Common myeloid progenitor, CD34-positive (primary cell): ENCODE measurements around the gene AMMECR1L.
"Not testable (repeated sequence)": the region's sequence is repeated elsewhere in the genome, so short reads cannot be mapped to it uniquely, and the experiment has no call there.

Experiments
- CTCF ChIA-PET: fragments of 350-600 bp; sonication (Branson Sonifier 250); formaldehyde crosslinking; loops from one replicate; lab custom pipeline; 2021; ENCODE audit warnings: antibody characterized with exemption; lab: Charles Lee
- POLR2A ChIA-PET: fragments of 350-600 bp; sonication (Branson Sonifier 250); formaldehyde crosslinking; loops from one replicate; lab custom pipeline; 2021; ENCODE audit warnings: antibody characterized with exemption; lab: Charles Lee
- DNase-seq, 3 donors: peaks; one replicate each; pipeline versions ENCODE4 v3.0.0 to v3.0.0-alpha.2; 2013
- H3K27ac ChIP-seq, 2 experiments: 1 replicate in 1 of 2; 2 replicates in 1 of 2; pipeline ENCODE4 v1.7.0; 2013; ENCODE audit warnings: inconsistent platforms in 2 of 2, low read length in 2 of 2, mild to moderate bottlenecking in 2 of 2, low read depth in 1 of 2, moderate library complexity in 1 of 2; ENCODE audit not compliant: severe bottlenecking in 2 of 2, insufficient read depth in 1 of 2, poor library complexity in 1 of 2
- H3K27me3 ChIP-seq, 5 experiments: replicated peaks in 2 of 5; 1 replicate in 3 of 5; 2 replicates in 2 of 5; pipeline versions ENCODE4 v1.6.1 to v1.7.0; 2013; ENCODE audit warnings: low read length in 4 of 5, mild to moderate bottlenecking in 2 of 5, moderate library complexity in 2 of 5, inconsistent platforms in 1 of 5; ENCODE audit not compliant: insufficient read depth in 5 of 5, control insufficient read depth in 4 of 5
- H3K36me3 ChIP-seq, 4 experiments: 1 replicate in 2 of 4; 2 replicates in 2 of 4; pipeline versions ENCODE4 v1.6.1 to v1.7.0; 2013; ENCODE audit warnings: low read length in 3 of 4, control low read depth in 1 of 4, mild to moderate bottlenecking in 1 of 4; ENCODE audit not compliant: control insufficient read depth in 4 of 4, insufficient read depth in 4 of 4
- H3K4me1 ChIP-seq, 4 experiments: 1 replicate in 3 of 4; 2 replicates in 1 of 4; pipeline versions ENCODE4 v1.6.1 to v1.7.1; 2013; ENCODE audit warnings: low read length in 3 of 4, mild to moderate bottlenecking in 3 of 4, control low read depth in 1 of 4, inconsistent platforms in 1 of 4, moderate library complexity in 1 of 4; ENCODE audit not compliant: control insufficient read depth in 4 of 4, insufficient read depth in 4 of 4; ENCODE audit errors: control extremely low read depth in 1 of 4
- H3K4me3 ChIP-seq, 7 experiments: 1 replicate in 4 of 7; 2 replicates in 3 of 7; pipeline versions ENCODE4 v1.5.1 to v1.7.0; 2013; ENCODE audit warnings: mild to moderate bottlenecking in 7 of 7, low read length in 6 of 7, moderate library complexity in 6 of 7, inconsistent platforms in 2 of 7, low read depth in 2 of 7, control low read depth in 1 of 7; ENCODE audit not compliant: insufficient read depth in 4 of 7, control insufficient read depth in 1 of 7; ENCODE audit errors: extremely low read depth in 1 of 7
- H3K9me3 ChIP-seq, 5 experiments: 1 replicate in 4 of 5; 2 replicates in 1 of 5; pipeline versions ENCODE4 v1.6.1 to v1.7.1; 2013; ENCODE audit warnings: low read length in 4 of 5, mild to moderate bottlenecking in 2 of 5, inconsistent platforms in 1 of 5, low read depth in 1 of 5, moderate library complexity in 1 of 5; ENCODE audit not compliant: control insufficient read depth in 4 of 5, insufficient read depth in 2 of 5; ENCODE audit errors: control extremely low read depth in 1 of 5
- WGBS: methylation state at CpG from one replicate; pipeline ENCODE4 v1.1.5; 2013; ENCODE audit not compliant: insufficient coverage; 5-methylcytosine and 5-hydroxymethylcytosine counted together

Gene AMMECR1L

DNA sequence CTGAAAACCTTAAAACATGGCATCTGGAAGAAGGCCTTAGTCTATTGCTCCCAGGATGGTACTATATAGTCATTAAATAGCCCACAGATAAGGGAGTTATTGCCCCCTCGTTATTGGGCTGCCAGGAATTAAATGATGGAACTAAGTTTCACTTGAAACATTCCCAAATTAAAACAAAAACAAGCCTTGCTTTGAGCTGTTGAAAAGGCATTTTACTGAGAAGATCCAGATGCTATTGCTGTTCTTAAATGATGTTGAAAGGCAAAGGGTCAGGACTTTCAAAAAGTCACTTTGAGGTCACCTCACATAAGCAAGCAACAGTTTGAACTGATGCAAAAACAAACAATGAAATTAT is 2.0 kb upstream of the AMMECR1L start:
- H3K9me3 ChIP-seq: no peaks in the 10 kb centered on the region
- peaks cover 0 to 10% (median under 1%) of the 10 kb centered on the region in 4 experiments for H3K36me3 ChIP-seq
- H3K27me3 ChIP-seq: no peaks in the 10 kb centered on the region
- ChIA-PET CTCF (no interaction called here), POLR2A (no interaction called here)
- H3K4me3 ChIP-seq: peak overlapping the region in 2 of 7 experiments; percentile 57 to 69
- no CpG with 5 or more reads among the region's 1 CpG for WGBS
- H3K4me1 ChIP-seq: peaks cover 14 to 36% (median 22%) of the 10 kb centered on the region in 4 experiments
- H3K27ac ChIP-seq: peak overlapping the region; percentile 20 to 74
- DNase-seq: no peak

DNA sequence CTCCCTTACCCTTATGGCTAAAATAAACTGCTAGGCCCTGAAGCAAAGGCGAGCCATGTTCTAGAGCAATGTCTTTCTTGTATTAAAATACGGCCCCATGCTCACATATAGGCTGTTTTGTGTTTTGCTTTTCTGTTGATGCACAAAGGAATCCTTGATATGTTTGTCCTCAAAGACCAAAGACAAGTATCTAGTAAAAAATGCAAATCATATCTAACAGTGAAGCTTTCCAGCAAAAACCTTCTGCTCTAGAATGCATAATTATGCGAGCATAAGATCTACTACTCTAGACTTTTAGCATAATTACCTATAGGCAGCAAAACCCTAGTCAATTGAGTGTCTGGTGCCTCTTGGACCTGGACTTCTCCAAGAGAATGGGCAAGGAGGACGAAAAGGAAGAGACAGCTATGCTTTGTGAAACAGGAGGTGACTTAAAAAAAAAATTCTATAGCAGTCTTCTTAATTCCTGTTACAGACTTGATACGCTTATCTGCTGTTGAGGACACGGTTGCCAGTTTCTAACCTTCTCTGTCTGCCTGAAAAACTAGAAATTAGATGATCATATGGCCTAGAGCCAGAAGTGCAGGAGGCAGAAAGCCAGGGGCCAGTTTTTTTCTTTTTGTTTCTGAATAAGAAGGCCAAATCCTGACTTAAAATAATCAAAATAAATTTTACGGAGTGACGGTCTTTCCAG is 1.5 kb upstream of the AMMECR1L start:
- DNase-seq: peak in 1 of 3 donors; percentile 21
- H3K9me3 ChIP-seq: no peaks in the 10 kb centered on the region
- WGBS: 31% methylated on average over 3 of the region's 8 CpGs
- ChIA-PET POLR2A (no interaction called here), CTCF (interaction anchor here (1.1 kb wide), 1 partner anchor 10 kb away, joined by 3 read pairs; no protein-coding TSS in a partner anchor)
- peak overlapping the region in 6 of 7 experiments; percentile 24 to 70 (median 61) for H3K4me3 ChIP-seq
- peaks cover 0 to 12% (median 5%) of the 10 kb centered on the region in 4 experiments for H3K36me3 ChIP-seq
- H3K4me1 ChIP-seq: peaks cover 14 to 36% (median 22%) of the 10 kb centered on the region in 4 experiments
- H3K27me3 ChIP-seq: no peaks in the 10 kb centered on the region
- H3K27ac ChIP-seq: peak overlapping the region; percentile 20 to 74

DNA sequence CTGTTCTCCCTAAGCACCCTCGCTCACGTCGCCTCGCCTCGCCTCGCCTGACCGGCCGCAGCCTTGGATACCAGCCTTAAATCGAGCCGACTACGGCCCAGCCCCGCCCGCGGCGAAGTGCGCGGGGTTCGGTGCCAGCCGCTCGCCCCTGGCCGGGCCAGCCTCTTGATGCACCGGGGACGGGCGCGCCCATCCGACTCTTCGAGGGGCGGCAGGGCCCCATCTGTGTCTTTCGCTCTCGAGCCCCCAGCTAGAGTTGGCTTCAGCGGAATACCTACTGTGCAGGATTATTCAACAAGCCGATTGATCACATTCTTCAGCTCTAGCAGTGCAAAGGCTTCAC is 808 bp upstream of the AMMECR1L start:
- Histone ChIP-seq H3K36me3 (peaks cover 0 to 17% (median 9%) of the 10 kb centered on the region in 4 experiments), H3K27ac (peak overlapping the region in 1 of 2 experiments; percentile 64), H3K4me3 (peak overlapping the region; percentile 46 to 74 (median 69)), H3K4me1 (peaks cover 14 to 30% (median 21%) of the 10 kb centered on the region in 4 experiments)
- WGBS: no CpG with 5 or more reads among the region's 32 CpGs
- POLR2A ChIA-PET, H3K27me3 ChIP-seq, H3K9me3 ChIP-seq: not testable (repeated sequence)
- CTCF ChIA-PET: interaction anchor here (1.1 kb wide), 1 partner anchor 11 kb away, joined by 3 read pairs; no protein-coding TSS in a partner anchor
- peak in 1 of 3 donors; percentile 35 for DNase-seq

DNA sequence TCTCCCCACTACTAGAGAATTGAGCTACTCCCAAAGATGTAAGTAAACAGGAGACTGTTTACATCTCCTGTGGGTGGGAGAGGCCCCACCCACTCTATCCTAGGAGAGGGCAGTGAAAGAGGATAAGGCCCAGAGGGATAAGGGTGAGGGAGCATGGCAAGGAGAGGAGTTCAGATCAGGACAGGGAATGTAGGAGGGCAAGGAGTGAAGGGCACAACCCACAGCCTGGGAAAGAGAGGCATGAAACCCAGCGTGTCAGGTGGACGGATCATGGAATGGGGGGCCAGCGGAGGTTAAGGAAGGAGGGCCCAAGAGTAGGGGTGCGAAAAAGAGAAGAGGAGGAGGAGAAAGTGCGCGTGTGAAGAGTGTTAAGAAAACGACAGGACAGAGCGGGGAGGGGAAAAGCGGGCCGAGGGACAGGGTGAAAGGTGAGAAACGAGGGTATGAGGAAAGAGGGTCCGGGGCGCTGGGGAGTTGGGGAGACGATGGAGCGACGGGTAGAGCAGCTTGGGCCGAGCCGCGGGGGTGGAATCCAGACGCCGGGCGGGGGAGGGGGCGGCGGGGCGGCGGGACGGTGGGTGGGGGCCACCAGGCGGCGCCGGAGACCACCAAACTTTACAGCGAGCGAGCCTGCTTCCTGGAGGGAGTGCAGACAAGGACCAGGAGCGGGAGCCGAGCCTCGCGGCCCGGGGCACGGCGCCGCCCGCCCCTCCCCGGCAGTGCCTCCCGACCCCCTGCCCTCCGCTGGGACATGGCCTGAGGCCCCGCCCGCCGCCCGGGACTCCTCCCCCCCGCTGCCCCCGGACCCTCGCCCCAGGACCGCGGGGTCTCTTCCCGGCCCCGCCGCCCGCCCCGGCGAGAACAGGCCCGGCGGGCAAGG is 655 bp downstream of the AMMECR1L start:
- H3K27me3 ChIP-seq, POLR2A ChIA-PET, H3K9me3 ChIP-seq: not testable (repeated sequence)
- H3K4me3 ChIP-seq: peak overlapping the region; percentile 46 to 78 (median 59)
- 0% methylated on average over 7 of the region's 61 CpGs for WGBS
- H3K4me1 ChIP-seq: peaks cover 14 to 27% (median 21%) of the 10 kb centered on the region in 4 experiments
- H3K27ac ChIP-seq: peak overlapping the region in 1 of 2 experiments; percentile 64
- CTCF ChIA-PET: interaction anchor here (0.5 to 1.5 kb wide), 4 partner anchors 10 to 341 kb away, joined by 3 to 8 read pairs (median 3); no protein-coding TSS in a partner anchor
- peaks cover 3 to 26% (median 23%) of the 10 kb centered on the region in 4 experiments for H3K36me3 ChIP-seq
- DNase-seq: peak in 2 of 3 donors; percentile 45

DNA sequence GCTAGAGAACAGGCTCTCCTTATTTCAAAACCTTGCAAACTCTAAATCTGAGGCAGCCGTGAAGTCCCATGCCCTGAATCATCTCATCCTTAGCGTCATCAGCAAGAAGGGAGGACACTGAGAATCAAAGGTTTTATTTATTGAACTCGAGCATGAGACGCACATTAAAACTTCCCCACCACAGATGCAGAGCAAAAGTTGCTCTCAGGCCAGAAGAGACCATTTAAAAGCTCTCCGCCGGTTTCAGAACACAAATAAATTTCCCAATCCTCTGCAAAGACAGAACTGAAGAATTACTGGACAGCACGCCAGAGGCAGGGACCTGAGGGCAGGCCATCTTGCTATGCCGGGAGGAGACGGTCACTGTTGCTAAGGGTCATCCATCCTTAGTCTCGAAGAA is 1.3 kb downstream of the AMMECR1L start:
- ChIA-PET CTCF (interaction anchor here (0.6 to 1.5 kb wide), 5 partner anchors 9 to 290 kb away, joined by 3 to 8 read pairs (median 3); no protein-coding TSS in a partner anchor), POLR2A (no interaction called here)
- DNase-seq: no peak
- Histone ChIP-seq H3K9me3 (no peaks in the 10 kb centered on the region), H3K4me3 (peak overlapping the region in 6 of 7 experiments; percentile 55 to 78 (median 59)), H3K36me3 (peaks cover 3 to 32% (median 27%) of the 10 kb centered on the region in 4 experiments), H3K4me1 (peaks cover 14 to 27% (median 21%) of the 10 kb centered on the region in 4 experiments), H3K27me3 (no peaks in the 10 kb centered on the region), H3K27ac (peak overlapping the region in 1 of 2 experiments; percentile 64)
- WGBS: 79% methylated on average over 7 of the region's 10 CpGs

DNA sequence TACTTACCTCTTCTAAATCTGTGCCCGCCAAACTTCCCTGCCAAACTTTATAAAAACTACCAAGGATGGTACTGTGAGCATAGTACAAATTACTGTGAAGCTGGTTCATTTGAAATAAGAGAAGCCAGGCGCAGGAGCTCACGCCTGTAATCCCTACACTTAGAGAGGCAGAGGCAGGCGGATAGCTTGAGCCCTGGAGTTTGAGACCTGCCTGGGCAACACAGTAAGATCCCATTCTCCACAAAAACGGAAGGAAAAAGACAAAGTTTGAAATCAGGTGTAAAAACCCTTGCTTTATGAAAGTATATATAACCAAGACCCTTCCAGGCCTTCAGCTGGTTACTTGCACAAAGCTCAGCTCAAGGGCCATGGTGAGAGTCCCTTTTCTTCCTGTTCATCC is 5.9 kb downstream of the AMMECR1L start:
- Histone ChIP-seq H3K4me3 (no peak overlapping the region), H3K36me3 (peaks cover 7 to 45% (median 29%) of the 10 kb centered on the region in 4 experiments), H3K27me3 (no peaks in the 10 kb centered on the region), H3K9me3 (no peaks in the 10 kb centered on the region), H3K4me1 (peaks cover 7 to 20% (median 15%) of the 10 kb centered on the region in 4 experiments), H3K27ac (no peak overlapping the region)
- no peak for DNase-seq
- 100% methylated on average over 2 of the region's 5 CpGs for WGBS
- ChIA-PET POLR2A (no interaction called here), CTCF (no interaction called here)
